NCI-H2227 (cell line): Measurements from ENCODE around the gene MED8.
A peak's percentile ranks its signal among the peaks of the same experiment; 100 is the strongest.
"Not testable (repeated sequence)": the region's sequence is repeated elsewhere in the genome, so short reads cannot be mapped to it uniquely, and the experiment has no call there.

Experiments
- DNase-seq: peaks from one replicate; lab custom pipeline; 2025; ENCODE audit not compliant: unreplicated experiment; lab: John Stamatoyannopoulos, UW

Gene MED8

GRCh38 chr1:43422995-43423671 is 33.5 kb upstream of the MED8 start:
- DNase-seq: no peak

GRCh38 chr1:43421976-43422750 is 32.6 kb upstream of the MED8 start:
- no peak for DNase-seq

- no peak for DNase-seq
Measured at GRCh38 chr1:43421396-43421795, 31.8 kb upstream of the MED8 start.

- no peak for DNase-seq
Measured at GRCh38 chr1:43420874-43421273, 31.3 kb upstream of the MED8 start.

- DNase-seq: peak; percentile 22
Measured at GRCh38 chr1:43419627-43420425, 30.2 kb upstream of the MED8 start.

GRCh38 chr1:43418858-43419257 is 29.3 kb upstream of the MED8 start:
- no peak for DNase-seq

GRCh38 chr1:43415901-43416300 is 26.3 kb upstream of the MED8 start:
- no peak for DNase-seq

GRCh38 chr1:43414634-43415223 is 25.1 kb upstream of the MED8 start:
- peak; percentile 66 for DNase-seq

GRCh38 chr1:43413426-43413825 is 23.8 kb upstream of the MED8 start:
- DNase-seq: not testable (repeated sequence)

- DNase-seq: no peak
Measured at GRCh38 chr1:43410571-43410970, 21.0 kb upstream of the MED8 start.

GRCh38 chr1:43405876-43406234 is 16.3 kb upstream of the MED8 start:
- no peak for DNase-seq

GRCh38 chr1:43405219-43405875 is 15.7 kb upstream of the MED8 start:
- DNase-seq: peak; percentile 27

GRCh38 chr1:43404353-43404752 is 14.8 kb upstream of the MED8 start:
- DNase-seq: no peak

GRCh38 chr1:43402089-43402865 is 12.7 kb upstream of the MED8 start:
- DNase-seq: no peak

- not testable (repeated sequence) for DNase-seq
Measured at GRCh38 chr1:43400441-43400840, 10.8 kb upstream of the MED8 start.

GRCh38 chr1:43398227-43398626 is 8.6 kb upstream of the MED8 start:
- no peak for DNase-seq

GRCh38 chr1:43396059-43396458 is 6.5 kb upstream of the MED8 start:
- DNase-seq: no peak

- no peak for DNase-seq
Measured at GRCh38 chr1:43395523-43395922, 5.9 kb upstream of the MED8 start.

- no peak for DNase-seq
Measured at GRCh38 chr1:43392702-43393101, 3.1 kb upstream of the MED8 start.

GRCh38 chr1:43388613-43389012 is 987 bp downstream of the MED8 start:
- no peak for DNase-seq
